GM10248 (cell line): ENCODE measurements around the gene TBC1D13.

Experiments used
- CTCF ChIA-PET: fragments of 300-600 bp; sonication (Branson Sonifier 250); formaldehyde crosslinking; extraction: SDS; loops from one replicate; lab custom pipeline; 2021; ENCODE audit warnings: antibody characterized with exemption; lab: Yijun Ruan, JAX
- POLR2A ChIA-PET: fragments of 350-650 bp; sonication (Branson Sonifier 250); formaldehyde crosslinking; extraction: SDS; loops from one replicate; lab custom pipeline; 2020; ENCODE audit warnings: antibody characterized with exemption; lab: Yijun Ruan, JAX
- DNase-seq: peaks from one replicate; pipeline ENCODE4 v3.0.0; 2012; ENCODE audit errors: extremely low spot score
- CTCF ChIP-seq: IDR thresholded peaks from 2 replicates; pipeline ENCODE4 v1.5.1; 2012; ENCODE audit warnings: mild to moderate bottlenecking, low read depth; ENCODE audit errors: extremely low read depth, missing control alignments, control extremely low read depth

The TBC1D13 gene

GRCh38 chr9:128818839-128819715 is 32.0 kb downstream of the TBC1D13 start:
- CTCF ChIA-PET = interaction anchor here (0.7 to 3.1 kb wide), 38 partner anchors 8 to 381 kb away, joined by 3 to 30 read pairs (median 6); partner anchors contain the start of genes PKN3, SPOUT1, ZDHHC12 and ZER1
- peak; percentile 55 for DNase-seq
- POLR2A ChIA-PET = interaction anchor here (0.6 to 3.6 kb wide), 9 partner anchors 11 to 380 kb away, joined by 3 to 14 read pairs (median 4); partner anchors contain the start of genes SPOUT1 and SPTAN1
- TF ChIP-seq CTCF = no peak

- no peak for DNase-seq
- POLR2A ChIA-PET = interaction anchor here (0.6 to 3.6 kb wide), 2 partner anchors 10 to 47 kb away, joined by 3 to 14 read pairs; partner anchors contain the start of gene SPOUT1
- CTCF ChIA-PET = interaction anchor here (1.4 to 3.1 kb wide), 8 partner anchors 10 to 382 kb away, joined by 3 to 30 read pairs (median 8); partner anchors contain the start of gene SPOUT1
- TF ChIP-seq CTCF = no peak
These were observed 32.9 kb downstream of the TBC1D13 start for GRCh38 chr9:128819716-128820664.

GRCh38 chr9:128820665-128821583 is 33.9 kb downstream of the TBC1D13 start:
- no peak for TF ChIP-seq CTCF
- no peak for DNase-seq
- POLR2A ChIA-PET = interaction anchor here (3.6 kb wide), 1 partner anchor 9 kb away, joined by 14 read pairs; the partner anchor contains the start of gene SPOUT1
- CTCF ChIA-PET = interaction anchor here (2.2 kb wide), 1 partner anchor 383 kb away, joined by 8 read pairs; no protein-coding TSS in a partner anchor

GRCh38 chr9:128821584-128822406 is 34.7 kb downstream of the TBC1D13 start:
- TF ChIP-seq CTCF = no peak
- ChIA-PET POLR2A (no interaction called here), CTCF (no interaction called here)
- no peak for DNase-seq

- CTCF ChIA-PET = no interaction called here
- no peak for DNase-seq
- TF ChIP-seq CTCF = no peak
- POLR2A ChIA-PET = no interaction called here
These were observed 35.5 kb downstream of the TBC1D13 start for GRCh38 chr9:128822407-128823042.
